HG03039 (cell line): ENCODE data around the gene FMNL2.

ENCODE experiments used
- ATAC-seq: cut with Tn5 transposase; IDR thresholded peaks from one replicate; pipeline ENCODE4 v1.9.1; 2021; ENCODE audit warnings: mild to moderate bottlenecking, moderate library complexity; ENCODE audit not compliant: unreplicated experiment

FMNL2 gene

GRCh38 chr2:152569186-152569585, 234.2 kb downstream of the FMNL2 start:
- ATAC-seq = no peak

GRCh38 chr2:152571048-152571766, 236.2 kb downstream of the FMNL2 start:
- no peak for ATAC-seq

GRCh38 chr2:152572031-152572430, 237.1 kb downstream of the FMNL2 start:
- no peak for ATAC-seq

GRCh38 chr2:152573168-152573567, 238.2 kb downstream of the FMNL2 start:
- peak; percentile 93 for ATAC-seq

- no peak for ATAC-seq
Observed at GRCh38 chr2:152577579-152577978, 242.6 kb downstream of the FMNL2 start.

- no peak for ATAC-seq
Observed at GRCh38 chr2:152578573-152578972, 243.6 kb downstream of the FMNL2 start.

GRCh38 chr2:152580714-152581113, 245.7 kb downstream of the FMNL2 start:
- no peak for ATAC-seq

GRCh38 chr2:152581360-152581759, 246.4 kb downstream of the FMNL2 start:
- no peak for ATAC-seq

- ATAC-seq = no peak
Observed at GRCh38 chr2:152582081-152582480, 247.1 kb downstream of the FMNL2 start.

GRCh38 chr2:152583512-152584229, 248.7 kb downstream of the FMNL2 start:
- ATAC-seq = no peak

- no peak for ATAC-seq
Observed at GRCh38 chr2:152584301-152584700, 249.3 kb downstream of the FMNL2 start.

GRCh38 chr2:152585830-152586484, 251.0 kb downstream of the FMNL2 start:
- ATAC-seq = no peak

GRCh38 chr2:152587187-152587947, 252.4 kb downstream of the FMNL2 start:
- ATAC-seq = no peak

- ATAC-seq = no peak
Observed at GRCh38 chr2:152588998-152589397, 254.0 kb downstream of the FMNL2 start.

GRCh38 chr2:152594022-152594766, 259.2 kb downstream of the FMNL2 start:
- ATAC-seq = peak; percentile 84

GRCh38 chr2:152594792-152595191, 259.8 kb downstream of the FMNL2 start:
- no peak for ATAC-seq

- ATAC-seq = no peak
Observed at GRCh38 chr2:152598975-152599759, 264.2 kb downstream of the FMNL2 start.

GRCh38 chr2:152600051-152600657, 265.2 kb downstream of the FMNL2 start:
- no peak for ATAC-seq

- ATAC-seq = no peak
Observed at GRCh38 chr2:152600697-152601096, 265.7 kb downstream of the FMNL2 start.
